Astrocyte of the cerebellum (primary cell): ENCODE data around the gene CD22.

Experiments
- DNase-seq: peaks from one replicate; pipeline ENCODE4 v3.0.0-alpha.2; 2011; ENCODE audit warnings: low read depth
- H3K4me3 ChIP-seq: 2 replicates; pipeline ENCODE4 v1.5.1; 2011; ENCODE audit warnings: mild to moderate bottlenecking, low read depth, low read length, moderate library complexity
- in situ Hi-C: cut with HindIII; loops from 2 replicates; pipeline ENCODE4 v1.10.0; 2017; ENCODE audit warnings: low sequenced_read_pairs
- TF ChIP-seq, protein P1 (sequence below): IDR thresholded peaks from 2 replicates; pipeline ENCODE4 v1.5.1; 2012; ENCODE audit warnings: low read length, low read depth, moderate library complexity, mild to moderate bottlenecking; ENCODE audit errors: missing control alignments

Gene CD22

GRCh38 chr19:35292421-35293362 is 36.3 kb upstream of the CD22 start:
- in situ Hi-C loops = no loop called here
- DNase-seq = no peak
- no peak overlapping the region for H3K4me3 ChIP-seq
- TF ChIP-seq, protein P1, sequence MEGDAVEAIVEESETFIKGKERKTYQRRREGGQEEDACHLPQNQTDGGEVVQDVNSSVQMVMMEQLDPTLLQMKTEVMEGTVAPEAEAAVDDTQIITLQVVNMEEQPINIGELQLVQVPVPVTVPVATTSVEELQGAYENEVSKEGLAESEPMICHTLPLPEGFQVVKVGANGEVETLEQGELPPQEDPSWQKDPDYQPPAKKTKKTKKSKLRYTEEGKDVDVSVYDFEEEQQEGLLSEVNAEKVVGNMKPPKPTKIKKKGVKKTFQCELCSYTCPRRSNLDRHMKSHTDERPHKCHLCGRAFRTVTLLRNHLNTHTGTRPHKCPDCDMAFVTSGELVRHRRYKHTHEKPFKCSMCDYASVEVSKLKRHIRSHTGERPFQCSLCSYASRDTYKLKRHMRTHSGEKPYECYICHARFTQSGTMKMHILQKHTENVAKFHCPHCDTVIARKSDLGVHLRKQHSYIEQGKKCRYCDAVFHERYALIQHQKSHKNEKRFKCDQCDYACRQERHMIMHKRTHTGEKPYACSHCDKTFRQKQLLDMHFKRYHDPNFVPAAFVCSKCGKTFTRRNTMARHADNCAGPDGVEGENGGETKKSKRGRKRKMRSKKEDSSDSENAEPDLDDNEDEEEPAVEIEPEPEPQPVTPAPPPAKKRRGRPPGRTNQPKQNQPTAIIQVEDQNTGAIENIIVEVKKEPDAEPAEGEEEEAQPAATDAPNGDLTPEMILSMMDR = no peak

- DNase-seq = no peak
- in situ Hi-C loops = no loop called here
- TF ChIP-seq, protein P1 = no peak
- no peak overlapping the region for H3K4me3 ChIP-seq
These were observed 35.6 kb upstream of the CD22 start for GRCh38 chr19:35293363-35293739.

DNA sequence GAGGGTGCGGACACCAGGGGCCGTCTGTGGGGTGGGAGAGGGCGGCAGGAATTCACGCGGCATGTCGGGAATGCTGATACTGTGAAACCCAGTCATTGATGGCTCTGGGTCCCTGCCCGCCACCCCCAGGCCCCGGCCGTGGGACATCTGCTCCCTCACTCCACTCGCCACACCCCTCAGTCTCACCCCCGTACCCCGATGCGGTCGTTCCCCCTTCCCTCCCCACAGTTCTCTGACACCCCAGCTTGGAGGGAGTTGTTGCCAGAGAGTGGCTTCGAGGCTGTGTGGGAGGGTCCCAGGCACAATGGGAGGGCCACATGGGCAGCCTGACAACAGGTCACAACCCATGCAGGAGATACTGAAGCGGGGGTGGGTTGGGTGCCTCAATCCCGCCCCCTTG is 35.2 kb upstream of the CD22 start:
- in situ Hi-C loops = no loop called here
- no peak overlapping the region for H3K4me3 ChIP-seq
- DNase-seq = no peak
- TF ChIP-seq, protein P1 = no peak

GRCh38 chr19:35294328-35294727 is 34.7 kb upstream of the CD22 start:
- in situ Hi-C loops = no loop called here
- DNase-seq = no peak
- TF ChIP-seq, protein P1 = no peak
- H3K4me3 ChIP-seq = no peak overlapping the region

GRCh38 chr19:35294859-35295791 is 33.9 kb upstream of the CD22 start:
- DNase-seq = no peak
- no peak overlapping the region for H3K4me3 ChIP-seq
- TF ChIP-seq, protein P1 = no peak
- in situ Hi-C loops = no loop called here

- DNase-seq = no peak
- no peak overlapping the region for H3K4me3 ChIP-seq
- TF ChIP-seq, protein P1 = no peak
- in situ Hi-C loops = no loop called here
These were observed 33.1 kb upstream of the CD22 start for GRCh38 chr19:35295792-35296462.
